GM19372 (cell line): ENCODE results near the gene HTR4.
"Not testable (repeated sequence)": the region's sequence is repeated elsewhere in the genome, so short reads cannot be mapped to it uniquely, and the experiment has no call there.

Experiments used
- ATAC-seq: cut with Tn5 transposase; IDR thresholded peaks from one replicate; pipeline ENCODE4 v1.9.1; 2021; ENCODE audit warnings: mild to moderate bottlenecking, low read depth, moderate library complexity; ENCODE audit not compliant: unreplicated experiment

Gene HTR4

GRCh38 chr5:148542812-148543211, 111.5 kb downstream of the HTR4 start:
- ATAC-seq = no peak

GRCh38 chr5:148541054-148541835, 113.1 kb downstream of the HTR4 start:
- no peak for ATAC-seq

- no peak for ATAC-seq
Measured at GRCh38 chr5:148540647-148541046, 113.7 kb downstream of the HTR4 start.

GRCh38 chr5:148539851-148540250, 114.5 kb downstream of the HTR4 start:
- no peak for ATAC-seq

GRCh38 chr5:148535190-148535589, 119.1 kb downstream of the HTR4 start:
- ATAC-seq = no peak

GRCh38 chr5:148532969-148533670, 121.2 kb downstream of the HTR4 start:
- ATAC-seq = no peak

GRCh38 chr5:148529450-148529849, 124.9 kb downstream of the HTR4 start:
- not testable (repeated sequence) for ATAC-seq

GRCh38 chr5:148524721-148525120, 129.6 kb downstream of the HTR4 start:
- no peak for ATAC-seq

GRCh38 chr5:148523139-148523538, 131.2 kb downstream of the HTR4 start:
- ATAC-seq = no peak

- no peak for ATAC-seq
Measured at GRCh38 chr5:148515460-148515859, 138.9 kb downstream of the HTR4 start.

GRCh38 chr5:148514344-148514743, 140.0 kb downstream of the HTR4 start:
- ATAC-seq = no peak

- no peak for ATAC-seq
Measured at GRCh38 chr5:148512498-148512897, 141.8 kb downstream of the HTR4 start.

- ATAC-seq = peak; percentile 81
Measured at GRCh38 chr5:148511810-148512347, 142.4 kb downstream of the HTR4 start.

GRCh38 chr5:148509893-148510292, 144.4 kb downstream of the HTR4 start:
- ATAC-seq = no peak

- no peak for ATAC-seq
Measured at GRCh38 chr5:148507648-148508047, 146.7 kb downstream of the HTR4 start.

- ATAC-seq = no peak
Measured at GRCh38 chr5:148499452-148499851, 154.9 kb downstream of the HTR4 start.

GRCh38 chr5:148497757-148498156, 156.6 kb downstream of the HTR4 start:
- no peak for ATAC-seq

- no peak for ATAC-seq
Measured at GRCh38 chr5:148492351-148492750, 162.0 kb downstream of the HTR4 start.

- no peak for ATAC-seq
Measured at GRCh38 chr5:148491793-148492184, 162.5 kb downstream of the HTR4 start.

- ATAC-seq = no peak
Measured at GRCh38 chr5:148491015-148491792, 163.1 kb downstream of the HTR4 start.

- ATAC-seq = no peak
Measured at GRCh38 chr5:148488757-148489156, 165.6 kb downstream of the HTR4 start.
